Measurements from ENCODE around the gene SAMD4B.
"Not testable (repeated sequence)": the region's sequence is repeated elsewhere in the genome, so short reads cannot be mapped to it uniquely, and the experiment has no call there.

The SAMD4B gene

GRCh38 chr19:39306075-39306474 lies 36.1 kb upstream of the SAMD4B start:
- no peak overlapping the region for H3K4me3 ChIP-seq (ENCODE audit: low read length)
- TF ChIP-seq CTCF (conservative IDR thresholded peaks at IDR 0.05; ENCODE audit: low read depth, low read length) = no peak
- DNase-seq (ENCODE audit: low read depth) = no peak

GRCh38 chr19:39307046-39307821 lies 35.0 kb upstream of the SAMD4B start:
- TF ChIP-seq CTCF (conservative IDR thresholded peaks at IDR 0.05; ENCODE audit: low read depth, low read length) = no peak
- DNase-seq (ENCODE audit: low read depth) = no peak
- peak overlapping the region; percentile 21 for H3K4me3 ChIP-seq (ENCODE audit: low read length)

- H3K4me3 ChIP-seq (ENCODE audit: low read length) = no peak overlapping the region
- no peak for DNase-seq (ENCODE audit: low read depth)
- TF ChIP-seq CTCF (conservative IDR thresholded peaks at IDR 0.05; ENCODE audit: low read depth, low read length) = no peak
Observed at GRCh38 chr19:39307822-39308530, 34.2 kb upstream of the SAMD4B start.

- DNase-seq (ENCODE audit: low read depth) = no peak
- no peak for TF ChIP-seq CTCF (conservative IDR thresholded peaks at IDR 0.05; ENCODE audit: low read depth, low read length)
- no peak overlapping the region for H3K4me3 ChIP-seq (ENCODE audit: low read length)
Observed at GRCh38 chr19:39308531-39309304, 33.5 kb upstream of the SAMD4B start.

- DNase-seq (ENCODE audit: low read depth); H3K4me3 ChIP-seq (ENCODE audit: low read length): not testable (repeated sequence)
Observed at GRCh38 chr19:39309305-39309670, 32.9 kb upstream of the SAMD4B start.

- no peak overlapping the region for H3K4me3 ChIP-seq (ENCODE audit: low read length)
- no peak for TF ChIP-seq CTCF (conservative IDR thresholded peaks at IDR 0.05; ENCODE audit: low read depth, low read length)
- DNase-seq (ENCODE audit: low read depth) = no peak
Observed at GRCh38 chr19:39310558-39311311, 31.5 kb upstream of the SAMD4B start.

Measured in retinal pigment epithelial cell (primary cell).